Measurements from ENCODE around the gene HSPG2. TPM values are rescaled to one million over a fixed set of nuclear protein-coding genes. Genes with fewer than 3 reads are reported as not detected.
A peak's percentile ranks its signal among the peaks of the same experiment; 100 is the strongest.
"Not testable (repeated sequence)": the region's sequence is repeated elsewhere in the genome, so short reads cannot be mapped to it uniquely, and the experiment has no call there.

The HSPG2 gene
- total RNA-seq, 1 donor from 2014 or later = 257 TPM

- no peaks in the 10 kb centered on the region for H3K9me3 ChIP-seq (replicated peaks)
- no peaks in the 10 kb centered on the region for H3K27me3 ChIP-seq (ENCODE audit: low read depth)
- no peak for TF ChIP-seq CTCF (IDR thresholded peaks at IDR 0.05; ENCODE audit: borderline replicate concordance)
Measured at GRCh38 chr1:21921100-21921875, 15.8 kb downstream of the HSPG2 start.

GRCh38 chr1:21919520-21919919 is 17.6 kb downstream of the HSPG2 start:
- Histone ChIP-seq H3K9me3 (replicated peaks) (no peaks in the 10 kb centered on the region), H3K4me1 (peaks cover 100% of the 10 kb centered on the region), H3K27ac (replicated peaks) (peak overlapping the region; percentile 90), H3K36me3 (peaks cover 15% of the 10 kb centered on the region), H3K27me3 (ENCODE audit: low read depth) (no peaks in the 10 kb centered on the region), H3K4me3 (no peak overlapping the region)
- no peak for DNase-seq
- TF ChIP-seq CTCF (IDR thresholded peaks at IDR 0.05; ENCODE audit: borderline replicate concordance) = no peak
- intact Hi-C loops (cut with micrococcal nuclease) = no loop called here

More at GRCh38 chr1:21921100-21921875, 15.8 kb downstream of the HSPG2 start:
- H3K4me1 ChIP-seq = peaks cover 100% of the 10 kb centered on the region
- no peak overlapping the region for H3K4me3 ChIP-seq
- intact Hi-C loops (cut with micrococcal nuclease) = no loop called here
- DNase-seq = no peak
- peaks cover 13% of the 10 kb centered on the region for H3K36me3 ChIP-seq
- H3K27ac ChIP-seq (replicated peaks) = peak overlapping the region; percentile 90

- intact Hi-C loops (cut with micrococcal nuclease); H3K27me3 ChIP-seq (ENCODE audit: low read depth); DNase-seq; H3K4me3 ChIP-seq; H3K9me3 ChIP-seq (replicated peaks): not testable (repeated sequence)
- Histone ChIP-seq H3K4me1 (peaks cover 100% of the 10 kb centered on the region), H3K36me3 (peaks cover 15% of the 10 kb centered on the region), H3K27ac (replicated peaks) (peak overlapping the region; percentile 90)
Measured at GRCh38 chr1:21917239-21917631, 19.9 kb downstream of the HSPG2 start.

GRCh38 chr1:21916447-21917238 is 20.5 kb downstream of the HSPG2 start:
- H3K4me1 ChIP-seq = peaks cover 100% of the 10 kb centered on the region
- H3K9me3 ChIP-seq (replicated peaks) = no peaks in the 10 kb centered on the region
- H3K27ac ChIP-seq (replicated peaks) = peak overlapping the region; percentile 90
- peaks cover 15% of the 10 kb centered on the region for H3K36me3 ChIP-seq
- intact Hi-C loops (cut with micrococcal nuclease) = no loop called here
- DNase-seq = no peak
- TF ChIP-seq CTCF (IDR thresholded peaks at IDR 0.05; ENCODE audit: borderline replicate concordance) = no peak
- H3K27me3 ChIP-seq (ENCODE audit: low read depth) = no peaks in the 10 kb centered on the region
- H3K4me3 ChIP-seq = no peak overlapping the region

- H3K9me3 ChIP-seq (replicated peaks) = no peaks in the 10 kb centered on the region
- DNase-seq = peak; percentile 65
- TF ChIP-seq CTCF (IDR thresholded peaks at IDR 0.05; ENCODE audit: borderline replicate concordance) = no peak
- H3K27me3 ChIP-seq (ENCODE audit: low read depth) = no peaks in the 10 kb centered on the region
- peak overlapping the region; percentile 90 for H3K27ac ChIP-seq (replicated peaks)
- H3K4me1 ChIP-seq = peaks cover 100% of the 10 kb centered on the region
- peaks cover 15% of the 10 kb centered on the region for H3K36me3 ChIP-seq
- H3K4me3 ChIP-seq = no peak overlapping the region
- intact Hi-C loops (cut with micrococcal nuclease) = no loop called here
Measured at GRCh38 chr1:21914880-21915640, 22.1 kb downstream of the HSPG2 start.

All from left ventricle myocardium inferior (tissue), 1 donor.